Left renal pelvis (tissue), 4 donors: ENCODE results near the gene NCBP3. TPM values are rescaled to one million over a fixed set of nuclear protein-coding genes. Genes with fewer than 3 reads are reported as not detected.
"Not testable (repeated sequence)": the region's sequence is repeated elsewhere in the genome, so short reads cannot be mapped to it uniquely, and the experiment has no call there.

Experiments used
- DNase-seq, 4 donors: peaks; one replicate each; pipeline ENCODE4 v3.0.0-alpha.2; 2013; ENCODE audit warnings: low read depth in 4 of 4, low spot score in 3 of 4
- polyA plus RNA-seq, 4 donors: library from polyadenylated mRNA; unstranded; fragments of 120-200 nt; gene quantifications; one replicate each; pipeline ENCODE4 v1.2.1, GENCODE V29; 2013; ENCODE audit not compliant: insufficient read length in 4 of 4

NCBP3 gene
- polyA plus RNA-seq, 4 donors: 64.4 to 117 (median 82.1) TPM

DNA sequence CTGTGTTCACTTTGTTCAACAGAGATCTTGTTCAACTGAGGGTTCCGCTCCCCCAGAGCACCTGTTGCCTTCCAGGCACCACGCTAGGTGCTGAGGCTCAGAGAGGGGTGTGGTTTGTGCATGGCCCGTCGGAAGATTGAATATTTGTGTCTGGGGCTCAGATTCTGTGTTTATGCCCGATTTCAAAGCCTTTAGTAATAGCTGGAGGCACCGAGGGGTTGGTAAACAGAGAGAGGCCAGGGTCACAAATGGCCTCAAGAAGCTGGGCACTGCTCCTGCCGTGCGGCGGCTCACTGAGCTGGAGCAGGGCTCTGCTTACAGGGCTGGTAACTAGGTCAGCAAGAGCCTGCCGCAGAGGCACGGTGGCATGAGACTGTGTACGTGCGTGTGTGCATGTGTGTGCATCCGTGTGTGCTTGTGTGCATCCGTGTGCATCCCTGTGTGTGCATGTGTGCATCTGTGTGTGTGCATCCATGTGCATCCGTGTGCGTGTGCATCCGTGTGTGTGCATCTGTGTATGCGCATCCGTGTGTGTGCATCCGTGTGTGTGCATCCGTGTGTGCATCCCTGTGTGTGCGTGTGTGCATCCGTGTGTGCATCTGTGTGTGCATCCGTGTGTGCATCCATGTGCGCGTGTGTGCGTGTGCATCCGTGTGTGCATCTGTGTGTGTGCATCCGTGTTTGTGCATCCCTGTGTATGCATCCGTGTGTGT is 50.5 kb downstream of the NCBP3 start:
- no peak for DNase-seq

DNA sequence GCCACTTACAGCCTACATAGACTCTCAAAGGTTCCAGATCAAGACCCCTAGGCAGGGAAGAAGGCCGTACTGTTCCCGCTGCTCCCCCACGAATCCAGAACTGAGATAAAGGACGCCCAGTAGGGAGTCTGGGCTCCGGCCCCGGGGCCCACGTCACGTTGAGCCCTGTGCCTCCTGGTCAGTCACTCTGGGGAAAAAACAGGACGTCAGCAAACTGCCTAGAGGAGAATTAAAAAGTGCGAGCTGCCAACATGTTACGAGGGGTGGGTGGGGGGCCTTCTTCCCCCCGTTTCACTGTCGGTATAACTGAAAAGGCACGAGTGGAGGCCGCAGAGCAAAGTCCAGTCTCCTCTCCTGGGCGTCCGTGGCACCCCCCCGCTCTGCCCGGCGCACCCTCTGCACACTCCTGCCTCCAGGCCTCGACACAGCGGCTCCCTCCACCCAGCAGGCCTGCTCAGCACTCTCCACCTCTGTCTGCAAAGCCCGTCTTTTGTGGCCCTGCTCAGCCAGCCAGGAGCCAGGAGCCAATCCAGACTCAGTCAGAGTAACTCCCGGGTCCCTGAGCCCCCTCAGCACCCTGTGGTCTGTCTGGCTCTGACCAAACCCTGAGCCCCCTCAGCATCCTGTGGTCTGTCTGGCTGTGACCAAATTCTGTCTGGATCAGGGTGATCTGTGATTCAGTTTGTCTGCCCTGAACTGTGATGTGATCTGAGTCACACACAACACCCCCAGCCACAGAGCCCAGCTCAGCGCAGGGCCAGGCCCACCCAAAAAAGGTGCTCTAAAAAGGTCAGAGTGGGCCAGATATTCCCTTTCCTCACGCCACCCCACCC is 51.3 kb downstream of the NCBP3 start:
- DNase-seq: no peak

DNA sequence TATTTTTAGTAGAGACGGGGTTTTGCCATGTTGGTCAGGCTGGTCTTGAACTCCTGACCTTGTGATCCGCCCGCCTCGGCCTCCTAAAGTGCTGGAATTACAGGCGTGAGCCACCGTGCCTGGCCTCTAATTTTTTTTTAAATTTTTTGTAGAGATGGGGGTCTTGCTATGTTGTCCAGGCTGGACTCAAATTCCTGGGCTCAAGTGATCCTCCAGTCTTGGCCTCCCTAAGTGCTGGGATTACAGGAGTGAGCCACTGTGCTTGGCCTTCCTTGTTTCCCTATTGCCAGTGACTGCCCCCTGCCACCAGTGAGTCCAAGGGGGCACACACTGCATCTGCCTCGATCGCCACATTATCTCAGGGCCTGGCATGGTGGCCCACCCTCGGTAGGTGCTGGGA is 51.9 kb downstream of the NCBP3 start:
- DNase-seq: not testable (repeated sequence)

DNA sequence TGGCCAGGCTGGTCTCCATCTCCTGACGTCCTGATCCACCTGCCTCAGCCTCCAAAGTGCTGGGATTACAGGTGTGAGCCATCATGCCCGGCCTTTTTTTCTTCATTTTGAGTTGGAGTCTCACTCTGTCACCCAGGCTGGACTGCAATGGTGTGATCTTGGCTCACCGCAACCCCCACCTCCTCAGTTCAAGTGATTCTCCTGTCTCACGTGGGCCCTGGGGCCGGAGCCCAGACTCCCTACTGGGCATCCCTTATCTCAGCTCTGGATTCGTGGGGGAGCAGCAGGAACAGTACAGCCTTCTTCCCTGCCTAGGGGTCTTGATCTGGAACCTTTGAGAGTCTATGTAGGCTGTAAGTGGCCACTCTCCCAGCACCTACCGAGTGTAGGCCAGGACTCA is 52.8 kb downstream of the NCBP3 start:
- DNase-seq: not testable (repeated sequence)

DNA sequence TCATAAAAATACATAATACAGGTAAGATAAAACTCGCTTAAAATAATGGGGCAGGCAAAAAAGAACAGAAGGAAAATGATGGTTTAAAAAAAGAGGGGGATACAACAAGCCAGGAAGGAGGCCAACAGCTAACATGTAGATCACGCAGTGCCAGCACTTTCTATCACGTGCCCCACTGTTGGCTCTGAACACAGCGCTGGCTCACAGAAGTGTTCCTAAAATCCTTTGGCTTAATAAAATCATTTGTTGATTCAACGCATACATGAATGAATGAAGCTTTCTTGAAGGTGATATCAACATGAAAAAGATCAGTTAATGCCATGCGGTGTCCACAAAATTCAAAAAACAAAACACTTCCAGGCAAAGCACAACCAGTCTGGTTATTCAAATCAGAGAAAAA is 53.6 kb downstream of the NCBP3 start:
- no peak for DNase-seq

DNA sequence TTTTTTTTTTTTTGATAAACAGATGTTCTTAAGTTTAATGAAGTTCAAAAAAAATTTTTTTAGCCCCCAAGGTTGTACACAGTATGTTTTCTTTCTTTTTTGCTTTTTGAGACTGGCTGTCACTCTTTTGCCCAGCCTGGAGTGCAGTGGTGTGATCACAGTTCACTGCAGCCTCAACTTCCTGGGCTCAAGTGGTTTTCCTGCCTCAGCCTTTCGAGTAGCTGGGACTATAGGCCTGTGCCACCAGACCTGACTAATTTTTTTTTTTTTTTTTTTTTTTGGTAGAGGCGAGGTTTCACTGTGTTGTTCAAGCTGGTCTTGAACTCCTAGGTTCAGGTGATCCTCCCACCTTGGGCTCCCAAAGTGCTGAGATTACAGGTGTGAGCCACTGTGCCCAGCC is 57.8 kb downstream of the NCBP3 start:
- no peak for DNase-seq

DNA sequence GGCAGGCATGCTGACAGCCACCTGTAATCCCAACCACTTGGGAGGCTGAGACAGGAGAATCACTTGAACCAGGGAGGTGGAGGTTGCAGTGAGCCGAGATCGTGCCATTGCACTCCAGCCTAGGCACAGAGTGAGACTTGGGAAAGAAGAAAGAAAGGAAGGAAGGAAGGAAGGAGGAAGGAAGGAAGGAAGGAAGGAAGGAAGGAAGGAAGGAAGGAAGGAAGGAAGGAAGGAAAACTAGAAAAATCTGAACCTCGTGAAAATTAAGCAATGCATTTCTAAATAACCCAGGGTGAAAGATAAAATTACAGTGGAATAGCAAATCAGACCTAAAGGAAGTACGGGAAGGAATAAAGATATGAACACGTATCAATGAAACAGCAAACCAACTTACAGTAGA is 60.7 kb downstream of the NCBP3 start:
- DNase-seq: not testable (repeated sequence)

DNA sequence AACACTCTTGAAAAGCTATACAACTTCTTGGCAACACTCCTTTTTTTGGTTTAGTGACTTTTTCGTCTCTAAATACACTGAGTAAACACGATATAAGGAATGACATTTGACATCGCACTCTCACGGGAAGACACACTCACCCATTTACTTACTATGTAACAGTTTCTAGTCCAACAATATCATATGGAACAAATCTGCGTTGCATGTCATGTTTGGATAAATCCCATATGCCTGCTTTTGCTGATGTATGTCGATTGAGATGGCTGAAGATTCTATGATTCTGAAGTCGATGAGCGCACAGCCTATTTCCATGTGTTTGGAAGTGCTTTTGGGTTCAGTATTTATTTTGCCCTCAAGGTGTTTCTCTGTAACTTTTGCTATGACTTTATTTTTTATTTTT is 63.3 kb downstream of the NCBP3 start:
- no peak for DNase-seq

DNA sequence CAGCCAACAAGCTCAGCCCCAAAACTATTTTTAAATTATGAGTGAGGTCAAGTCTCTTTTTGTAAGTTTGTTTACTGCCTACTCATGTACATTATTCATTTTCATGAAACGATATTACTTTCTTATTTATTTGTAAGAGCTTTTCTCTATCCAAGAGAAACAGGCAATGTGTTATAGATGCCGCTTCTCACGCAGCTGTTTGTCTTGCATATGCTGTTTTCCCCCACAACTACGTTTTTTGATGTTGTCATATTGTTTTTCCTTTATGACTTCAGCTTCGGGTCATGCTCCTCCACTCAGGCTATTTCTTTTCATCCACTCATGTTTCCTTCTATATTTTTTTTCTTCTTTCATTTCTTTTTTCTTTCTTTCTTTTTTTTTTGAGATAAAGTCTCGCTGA is 65.1 kb downstream of the NCBP3 start:
- no peak for DNase-seq

DNA sequence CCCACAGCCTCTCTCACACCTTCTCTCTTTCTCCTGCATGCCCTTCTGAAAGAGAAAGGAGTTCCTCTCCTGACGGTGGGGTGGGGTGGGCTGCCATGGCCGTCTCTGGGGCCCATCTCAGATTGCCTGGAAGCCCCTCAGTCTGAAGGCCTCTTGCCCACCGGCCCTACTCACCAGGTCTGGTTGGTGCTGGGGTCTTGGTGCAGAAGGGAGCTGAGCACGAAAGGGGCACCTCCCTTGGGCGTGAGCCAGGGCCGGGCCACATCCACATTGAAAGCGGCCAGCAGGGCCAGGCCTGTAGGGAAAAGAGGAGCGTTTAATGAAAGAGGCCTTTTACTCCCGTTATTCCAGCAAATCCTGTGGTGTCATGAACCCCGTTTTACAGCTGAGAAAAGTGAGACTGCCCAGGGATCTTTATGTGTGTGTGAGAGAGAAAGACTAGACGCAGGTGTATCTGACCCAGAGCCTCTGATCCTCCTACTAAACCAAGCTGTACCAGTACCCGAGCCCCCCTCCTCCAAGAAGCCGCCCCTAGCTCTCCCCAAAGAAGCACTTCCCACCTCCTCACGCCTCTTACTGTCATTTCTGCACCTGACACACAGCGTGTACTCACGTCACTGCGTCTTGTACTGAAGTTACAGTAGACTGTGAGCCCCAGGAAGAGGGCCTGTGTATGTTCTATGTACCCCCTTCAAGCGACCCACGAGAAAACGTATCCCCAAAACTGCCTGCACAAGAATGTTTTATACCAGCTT is 68.5 kb downstream of the NCBP3 start:
- DNase-seq: no peak

DNA sequence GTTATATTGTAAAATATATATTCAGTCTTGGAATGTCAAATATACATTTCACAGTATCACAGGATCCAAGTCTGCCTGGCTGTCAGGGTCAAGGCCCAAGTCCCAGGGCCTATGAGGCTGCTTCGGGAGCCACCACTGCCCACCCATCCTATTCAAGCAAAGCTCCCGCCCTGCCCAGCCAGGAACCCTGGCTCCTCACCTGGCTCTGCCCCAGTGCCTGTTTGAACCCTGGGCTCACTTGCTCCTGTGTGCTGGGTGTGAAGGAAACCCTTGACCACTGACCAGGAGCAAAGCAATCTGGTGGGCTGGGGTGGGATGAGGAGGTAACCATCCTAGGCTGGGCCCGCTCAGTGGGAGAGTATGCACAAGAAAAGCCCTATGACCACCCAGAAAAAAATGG is 72.1 kb downstream of the NCBP3 start:
- DNase-seq: no peak

DNA sequence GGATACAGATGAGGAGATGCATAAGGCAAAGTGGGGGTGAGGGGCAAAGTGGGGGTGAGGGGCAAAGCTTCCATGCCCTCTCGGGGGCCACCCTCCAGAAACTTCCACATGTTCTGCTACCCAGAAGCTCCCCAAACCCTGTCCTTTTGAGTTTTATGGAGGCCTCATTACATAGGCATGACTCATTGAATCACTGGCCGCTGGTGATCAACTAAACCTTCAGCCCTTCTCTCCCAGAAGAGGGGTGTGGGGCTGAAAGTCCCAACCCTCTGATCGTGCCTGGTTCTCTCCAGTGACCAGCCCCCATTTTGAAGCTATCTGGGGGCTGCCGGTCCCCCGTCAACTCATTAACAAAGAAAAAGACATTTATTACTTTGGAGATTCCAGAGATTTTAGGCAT is 72.5 kb downstream of the NCBP3 start:
- DNase-seq: no peak

DNA sequence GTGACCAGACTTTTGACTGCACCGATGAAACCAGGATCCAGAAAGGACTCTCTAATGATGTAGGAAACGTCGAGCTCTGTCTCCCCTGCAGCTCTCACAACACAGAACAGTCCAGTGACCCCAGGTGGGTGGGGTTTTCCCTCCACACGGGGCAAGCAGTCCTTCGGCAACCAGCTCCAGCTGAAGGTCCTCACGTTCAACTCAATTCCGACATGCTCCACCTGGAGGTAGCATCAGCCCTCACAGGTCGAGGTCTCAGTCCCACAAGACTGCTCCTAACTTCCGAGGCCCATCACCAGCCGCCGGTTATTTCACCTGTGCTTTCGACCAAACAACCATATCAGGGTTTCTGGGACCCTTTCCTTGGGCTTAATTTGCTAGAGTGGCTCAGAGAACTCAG is 73.3 kb downstream of the NCBP3 start:
- DNase-seq: no peak

DNA sequence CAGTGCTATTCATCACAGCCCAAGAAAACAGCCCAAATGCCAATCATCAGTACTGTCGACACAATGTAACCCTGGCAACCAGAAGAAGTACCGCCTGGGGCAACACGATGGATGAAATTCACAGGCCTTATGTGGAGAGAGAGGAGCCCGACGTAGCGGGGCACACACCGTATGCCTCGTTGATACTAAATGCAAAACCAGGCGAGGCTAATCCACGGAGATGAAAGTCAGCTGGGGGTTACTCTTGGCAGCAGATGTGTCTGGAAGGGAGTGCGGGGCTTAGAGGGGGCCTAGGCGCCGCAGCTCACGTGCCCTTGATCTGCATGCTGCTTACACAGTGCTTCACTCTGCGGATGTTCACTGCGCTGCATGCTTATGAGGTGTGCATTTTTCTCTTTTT is 74.9 kb downstream of the NCBP3 start:
- DNase-seq: no peak

DNA sequence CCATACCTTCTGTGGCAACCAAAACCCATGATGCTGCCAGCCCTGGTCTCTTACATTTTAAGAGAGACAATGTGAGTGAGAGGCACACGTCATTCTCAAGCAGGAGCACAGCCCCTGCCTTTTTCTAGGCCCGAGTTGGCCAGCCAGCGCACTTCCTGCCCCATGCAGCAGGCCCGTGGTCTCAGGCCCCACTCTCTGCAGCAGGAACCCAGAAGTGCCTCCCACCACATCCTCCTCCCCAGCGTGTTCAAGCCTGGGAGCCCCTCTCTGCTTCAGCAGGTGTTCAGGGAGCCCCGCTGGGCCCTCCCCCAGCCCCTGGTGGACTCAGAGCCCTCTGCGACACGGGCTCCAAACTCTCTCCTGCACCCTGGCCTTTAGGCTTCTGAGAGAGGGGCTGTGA is 75.6 kb downstream of the NCBP3 start:
- DNase-seq: no peak

DNA sequence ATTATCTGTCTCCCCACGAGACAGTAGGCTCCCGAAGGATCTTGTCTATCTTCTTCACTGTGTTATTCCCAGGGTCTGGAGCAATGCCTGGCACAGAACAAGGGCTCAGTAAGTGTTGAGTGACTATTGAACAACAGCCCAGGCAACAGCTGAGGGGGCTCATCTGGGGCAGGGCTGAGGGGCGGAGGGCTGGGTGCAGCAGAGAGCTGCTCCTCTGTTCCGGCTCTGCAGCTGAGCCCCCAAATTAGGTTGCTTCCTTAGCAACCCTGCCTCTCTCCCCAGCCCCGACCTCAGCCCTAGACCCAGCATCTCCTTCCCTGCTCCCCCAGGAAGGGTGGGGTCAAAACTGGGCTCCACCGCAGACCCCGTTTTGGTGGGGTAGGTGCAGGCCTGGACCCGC is 77.3 kb downstream of the NCBP3 start:
- DNase-seq: no peak

DNA sequence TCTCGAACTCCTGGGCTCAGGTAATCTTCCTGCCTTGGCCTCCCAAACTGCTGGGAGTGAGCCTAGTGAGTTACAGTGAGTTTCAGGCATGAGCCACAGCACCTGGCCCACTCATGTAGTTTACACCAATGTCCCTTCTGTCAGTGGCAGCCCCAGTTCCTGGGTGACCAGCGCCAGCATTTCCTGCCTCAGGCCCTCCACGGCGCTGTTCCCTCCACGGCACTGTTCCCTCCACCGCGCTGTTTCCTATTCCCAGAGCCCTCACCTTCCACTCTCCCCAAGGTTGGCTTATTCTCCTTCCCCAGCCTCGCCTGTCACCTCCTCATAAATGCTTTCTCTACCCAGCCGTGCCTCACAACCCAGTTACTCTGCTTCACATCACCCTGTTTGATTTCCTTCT is 77.7 kb downstream of the NCBP3 start:
- DNase-seq: no peak

DNA sequence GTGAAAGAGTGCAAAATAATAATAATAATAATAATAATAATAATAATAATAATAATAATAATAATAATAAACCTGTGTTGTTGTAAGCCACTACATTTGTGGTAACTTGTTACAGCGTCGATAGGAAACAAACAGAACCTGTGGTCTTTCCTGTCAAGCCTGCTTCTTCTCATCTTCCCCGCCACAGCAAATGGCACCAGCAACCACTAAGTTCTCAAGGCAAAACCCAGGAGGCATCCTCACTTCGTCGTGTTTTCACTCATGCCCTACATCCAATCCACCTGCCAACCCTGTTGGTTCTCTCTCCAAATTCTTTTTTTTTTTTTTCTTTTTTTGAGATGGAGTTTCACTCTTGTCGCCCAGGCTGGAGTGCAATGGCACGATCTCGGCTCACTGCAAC is 79.3 kb downstream of the NCBP3 start:
- no peak for DNase-seq

DNA sequence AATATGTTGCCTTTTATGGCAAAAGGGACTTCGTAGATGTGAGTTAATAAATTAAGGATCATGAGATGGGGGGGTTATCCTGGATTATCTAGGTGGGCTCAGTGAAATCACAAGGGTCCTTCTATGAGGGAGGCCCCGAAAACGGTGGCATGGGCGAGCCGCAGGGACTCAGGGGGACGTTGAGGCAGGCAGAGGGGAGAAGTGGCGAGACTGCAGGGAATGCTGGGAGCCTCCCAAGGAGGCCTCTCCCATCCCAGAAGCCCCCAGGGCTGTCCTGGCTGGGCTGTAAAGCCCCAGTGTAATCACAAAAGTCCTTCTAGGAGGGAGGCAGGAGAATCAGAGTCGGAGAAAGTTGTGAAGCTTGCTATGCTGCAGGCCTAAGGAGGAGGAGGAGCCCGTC is 80.1 kb downstream of the NCBP3 start:
- DNase-seq: no peak

DNA sequence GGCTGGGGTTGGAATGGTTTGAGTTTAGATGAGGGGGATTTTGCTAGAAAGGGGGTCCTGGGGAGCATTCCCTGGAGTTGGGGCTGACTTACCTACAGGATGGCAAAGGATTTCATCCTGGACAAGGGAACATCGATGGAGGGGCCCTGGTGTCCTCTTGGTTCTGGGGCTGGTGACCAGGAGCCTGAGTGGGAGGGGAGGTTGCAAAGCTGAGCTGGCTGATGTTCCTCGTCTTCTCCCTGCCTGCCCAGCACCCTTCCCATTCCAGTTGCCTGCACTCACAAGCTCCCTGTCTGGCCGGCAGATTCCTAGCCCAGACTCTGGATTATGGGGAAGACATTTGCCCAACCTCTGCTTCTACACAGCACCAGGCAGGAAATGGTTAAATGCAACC is 82.3 kb downstream of the NCBP3 start:
- DNase-seq: no peak

DNA sequence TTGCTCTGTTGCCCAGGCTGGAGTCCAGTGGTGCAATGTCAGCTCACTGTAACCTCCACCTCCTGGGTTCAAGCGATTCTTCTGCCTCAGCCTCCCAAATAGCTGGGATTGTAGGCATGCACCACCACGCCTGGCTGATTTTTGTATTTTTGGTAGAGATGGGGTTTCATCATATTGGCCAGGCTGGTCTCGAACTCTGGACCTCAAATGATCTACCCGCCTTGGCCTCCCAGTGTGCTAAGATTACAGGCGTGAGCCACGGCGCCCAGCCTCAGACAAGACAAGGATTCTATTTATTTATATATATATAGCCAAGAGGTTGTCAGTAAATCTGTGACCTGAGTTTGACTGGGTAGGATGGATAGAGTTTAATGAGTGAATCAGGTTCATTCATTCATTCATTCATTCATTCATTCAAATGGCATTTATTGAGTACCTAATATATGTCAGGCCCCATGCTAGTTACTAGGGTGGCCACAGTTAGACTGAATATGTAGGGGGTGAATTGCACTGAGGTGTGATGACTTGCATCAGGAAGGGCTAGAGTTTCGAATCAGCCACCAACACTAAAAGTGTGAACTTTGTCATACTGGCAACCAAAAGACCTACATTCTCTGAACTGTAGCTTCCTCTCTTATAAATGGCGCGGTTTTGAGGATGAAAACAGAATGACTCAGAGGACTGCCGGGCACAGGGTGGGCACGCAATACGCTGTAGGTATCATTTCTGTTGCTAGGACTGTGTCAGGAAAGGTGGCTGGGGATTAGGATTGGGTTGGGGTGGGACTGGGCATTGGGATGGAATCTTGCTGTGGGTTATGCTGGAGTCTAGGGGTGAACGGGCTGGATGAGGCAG is 82.9 kb downstream of the NCBP3 start:
- DNase-seq: no peak
